LNCAP (cell line): ENCODE measurements around the gene KIF6.
A peak's percentile ranks its signal among the peaks of the same experiment; 100 is the strongest.

ENCODE experiments used
- TF ChIP-seq, protein P1 (sequence below): fragments of 450-650 bp; IDR thresholded peaks from 2 replicates; pipeline ENCODE4 v1.5.1; 2017; ENCODE audit warnings: mild to moderate bottlenecking

KIF6 gene

DNA sequence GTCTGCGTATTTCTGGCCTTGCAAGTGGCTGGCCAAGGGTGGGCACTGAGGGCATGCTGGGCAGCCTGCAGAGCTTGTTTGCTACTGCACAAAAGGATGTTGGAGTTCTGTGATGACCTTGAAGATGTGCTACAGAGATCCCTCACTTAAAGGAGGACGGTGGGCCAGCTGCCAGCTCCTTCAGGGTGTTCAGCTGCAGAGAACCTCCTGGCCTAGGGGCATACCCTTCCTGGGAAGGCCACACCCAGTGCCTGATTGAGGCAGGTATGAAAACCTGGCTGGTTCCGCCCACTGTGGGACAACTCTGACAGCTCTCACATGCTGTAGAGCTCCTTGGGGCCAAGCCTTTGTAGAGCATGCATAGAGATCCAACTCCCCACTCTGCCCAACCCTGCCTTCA is 408.0 kb downstream of the KIF6 start:
- TF ChIP-seq, protein P1, sequence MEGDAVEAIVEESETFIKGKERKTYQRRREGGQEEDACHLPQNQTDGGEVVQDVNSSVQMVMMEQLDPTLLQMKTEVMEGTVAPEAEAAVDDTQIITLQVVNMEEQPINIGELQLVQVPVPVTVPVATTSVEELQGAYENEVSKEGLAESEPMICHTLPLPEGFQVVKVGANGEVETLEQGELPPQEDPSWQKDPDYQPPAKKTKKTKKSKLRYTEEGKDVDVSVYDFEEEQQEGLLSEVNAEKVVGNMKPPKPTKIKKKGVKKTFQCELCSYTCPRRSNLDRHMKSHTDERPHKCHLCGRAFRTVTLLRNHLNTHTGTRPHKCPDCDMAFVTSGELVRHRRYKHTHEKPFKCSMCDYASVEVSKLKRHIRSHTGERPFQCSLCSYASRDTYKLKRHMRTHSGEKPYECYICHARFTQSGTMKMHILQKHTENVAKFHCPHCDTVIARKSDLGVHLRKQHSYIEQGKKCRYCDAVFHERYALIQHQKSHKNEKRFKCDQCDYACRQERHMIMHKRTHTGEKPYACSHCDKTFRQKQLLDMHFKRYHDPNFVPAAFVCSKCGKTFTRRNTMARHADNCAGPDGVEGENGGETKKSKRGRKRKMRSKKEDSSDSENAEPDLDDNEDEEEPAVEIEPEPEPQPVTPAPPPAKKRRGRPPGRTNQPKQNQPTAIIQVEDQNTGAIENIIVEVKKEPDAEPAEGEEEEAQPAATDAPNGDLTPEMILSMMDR = no peak

GRCh38 chr6:39314273-39314795 is 410.9 kb downstream of the KIF6 start, which contains the start of gene KCNK17:
KCNK17 (minus strand) TSS chr6:39314419; CDS start chr6:39314320, 99 bp downstream.
- TF ChIP-seq, protein P1 = no peak

- TF ChIP-seq, protein P1 = no peak
These were observed 411.5 kb downstream of the KIF6 start for GRCh38 chr6:39313526-39314272.

DNA sequence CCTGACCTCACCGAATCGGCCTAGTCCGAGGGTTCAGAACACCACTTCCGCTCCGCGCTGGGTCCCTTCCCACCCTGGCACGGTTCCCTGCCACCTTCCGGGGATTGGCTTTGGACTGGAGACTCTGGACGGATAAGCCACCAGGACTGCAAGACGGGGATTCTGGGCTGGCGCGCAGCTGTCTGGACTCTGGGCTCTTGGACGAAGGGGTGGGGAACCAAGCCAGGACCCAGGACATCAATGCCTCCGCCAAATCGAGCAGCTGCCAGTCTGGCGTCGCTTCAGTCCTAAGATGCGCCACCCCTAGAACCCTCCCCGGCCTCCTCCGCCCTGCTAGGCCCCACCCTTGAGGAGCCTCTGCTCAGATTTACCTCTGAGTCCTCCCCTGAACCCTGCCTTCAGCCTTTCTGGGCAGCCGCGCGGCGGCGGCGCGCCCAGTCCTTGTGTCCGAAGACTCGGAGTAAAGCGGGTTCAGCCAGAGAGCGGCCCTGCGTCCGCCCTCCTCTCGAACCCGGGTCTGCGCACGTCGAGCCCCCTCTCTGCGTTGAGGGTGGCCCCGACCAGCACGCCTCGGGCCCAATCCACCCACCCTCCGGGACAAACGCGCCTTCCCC is 412.2 kb downstream of the KIF6 start:
- TF ChIP-seq, protein P1 = no peak

DNA sequence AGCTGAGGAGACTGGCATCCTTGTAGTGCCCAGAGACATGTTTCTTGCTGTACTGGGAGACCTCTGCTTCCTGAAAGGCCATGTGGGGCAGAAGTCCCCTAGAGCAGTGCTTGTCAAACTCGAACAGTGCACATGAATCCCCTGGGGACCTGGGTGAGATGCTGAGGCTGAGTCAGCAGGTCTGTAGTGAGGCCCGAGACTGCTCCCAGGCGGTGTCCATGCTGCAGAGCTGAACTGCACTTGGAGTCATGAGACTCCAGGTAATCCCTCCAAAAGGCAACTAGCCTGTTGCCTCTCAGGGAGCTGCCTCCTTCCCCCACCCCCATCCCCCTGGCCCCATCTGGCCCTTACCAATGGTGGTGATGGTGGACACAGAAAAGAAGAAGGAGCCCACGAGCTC is 414.7 kb downstream of the KIF6 start:
- TF ChIP-seq, protein P1 = no peak

- TF ChIP-seq, protein P1 = peak; percentile 80
These were observed 415.2 kb downstream of the KIF6 start for GRCh38 chr6:39309942-39310531.

- TF ChIP-seq, protein P1 = no peak
These were observed 417.7 kb downstream of the KIF6 start for GRCh38 chr6:39307462-39307861.
